Measurements from ENCODE around the gene GPC5.
"Not testable (repeated sequence)": the region's sequence is repeated elsewhere in the genome, so short reads cannot be mapped to it uniquely, and the experiment has no call there.

Gene GPC5

DNA sequence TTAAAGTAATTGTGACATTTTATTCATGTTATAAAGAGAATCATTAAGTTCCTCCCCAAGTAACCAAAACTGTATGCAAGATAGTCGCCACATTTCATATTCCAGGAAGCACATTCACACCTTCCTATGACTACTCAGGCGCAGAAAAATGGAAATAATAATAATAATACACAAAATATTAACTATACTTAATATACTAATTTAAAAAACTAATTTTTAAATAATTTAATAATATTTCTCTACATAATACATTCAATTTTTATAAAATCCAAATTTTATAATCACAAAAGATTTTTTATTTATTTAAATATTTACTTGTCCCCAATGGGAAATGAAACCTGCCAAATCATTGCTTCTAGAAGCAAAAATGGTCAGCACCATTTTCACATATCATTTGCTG, 1030.8 kb downstream of the GPC5 start:
- DNase-seq: no peak

DNA sequence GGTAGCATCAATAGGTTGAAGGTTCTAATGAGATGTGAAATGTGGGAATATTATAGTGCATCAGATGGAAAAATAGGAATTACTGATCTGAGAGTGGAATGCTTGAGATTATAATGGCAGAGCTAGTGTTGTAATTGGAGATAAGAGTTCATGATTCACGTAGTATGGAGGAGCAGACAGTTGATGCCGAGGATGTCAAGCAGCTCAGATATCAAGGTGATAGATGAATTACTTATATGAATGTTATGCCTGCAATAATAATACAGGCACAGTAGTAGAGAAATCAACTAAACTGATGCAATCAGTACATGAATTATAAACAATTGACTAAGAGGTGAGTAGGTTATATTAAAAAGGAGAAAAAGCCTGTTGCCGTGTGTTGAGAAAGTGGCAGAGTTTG, 1035.0 kb downstream of the GPC5 start:
- no peak for DNase-seq

GRCh38 chr13:92433963-92434362, 1035.5 kb downstream of the GPC5 start:
- no peak for DNase-seq

DNA sequence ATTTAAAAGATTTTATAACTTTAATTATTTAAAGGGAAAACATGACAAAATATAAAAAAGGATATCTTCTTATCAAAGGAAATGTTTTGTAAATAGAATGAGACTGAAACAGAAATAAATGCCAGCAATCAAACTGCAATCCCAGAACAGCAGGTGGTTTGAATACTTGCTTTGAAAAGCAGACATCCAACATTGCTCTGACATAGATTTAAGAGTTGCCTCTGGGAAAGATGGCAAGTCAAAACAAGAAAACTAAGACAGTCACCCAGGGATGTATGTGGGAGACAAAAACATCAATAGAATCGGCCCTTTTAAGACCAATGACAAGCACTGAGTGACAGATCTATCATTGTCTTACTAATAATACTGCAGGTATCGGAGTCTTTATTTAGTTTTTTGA, 1038.5 kb downstream of the GPC5 start:
- no peak for DNase-seq

- DNase-seq: no peak
Observed at GRCh38 chr13:92444244-92444643, 1045.8 kb downstream of the GPC5 start.

DNA sequence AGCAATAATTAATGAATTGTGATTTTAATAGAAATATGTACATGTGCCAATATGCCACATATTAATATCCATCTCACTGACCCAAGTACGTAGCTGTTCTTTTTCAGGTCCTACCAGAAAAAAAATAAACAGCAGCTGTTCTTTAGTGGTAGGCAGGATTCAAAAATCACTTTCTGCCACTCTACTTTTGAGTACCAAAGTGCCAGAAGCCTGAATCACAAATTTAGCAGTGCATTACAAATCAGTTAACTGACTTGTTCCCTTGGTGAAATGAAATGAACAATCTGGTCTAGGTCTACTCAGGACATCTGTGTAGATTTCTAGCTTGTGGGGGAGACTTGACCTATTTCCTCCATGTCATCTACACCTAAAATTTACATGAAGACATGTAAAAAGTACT, 1052.6 kb downstream of the GPC5 start:
- no peak for DNase-seq

DNA sequence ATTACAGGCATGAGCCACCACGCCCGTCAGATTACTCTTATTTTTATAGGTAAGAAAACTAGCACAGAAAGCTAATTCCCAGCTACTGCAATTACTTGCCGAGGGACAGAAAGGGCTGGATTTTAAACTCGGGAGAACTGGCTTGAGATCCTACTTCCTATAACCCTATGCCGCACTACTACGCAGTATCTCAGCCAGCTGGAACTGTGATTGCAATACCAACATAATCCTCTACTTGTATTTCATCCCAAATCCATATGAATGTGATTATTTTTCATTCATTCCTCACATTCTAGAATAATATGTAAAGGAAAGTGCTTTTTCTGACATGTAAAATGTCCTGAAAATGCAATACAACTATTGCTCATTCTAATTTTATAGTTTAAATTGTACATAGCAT, 1054.4 kb downstream of the GPC5 start:
- DNase-seq: no peak

- no peak for DNase-seq
Observed at GRCh38 chr13:92459306-92459705, 1060.9 kb downstream of the GPC5 start.

- no peak for DNase-seq
Observed at GRCh38 chr13:92460479-92460878, 1062.1 kb downstream of the GPC5 start.

- no peak for DNase-seq
Observed at GRCh38 chr13:92461402-92461801, 1063.0 kb downstream of the GPC5 start.

DNA sequence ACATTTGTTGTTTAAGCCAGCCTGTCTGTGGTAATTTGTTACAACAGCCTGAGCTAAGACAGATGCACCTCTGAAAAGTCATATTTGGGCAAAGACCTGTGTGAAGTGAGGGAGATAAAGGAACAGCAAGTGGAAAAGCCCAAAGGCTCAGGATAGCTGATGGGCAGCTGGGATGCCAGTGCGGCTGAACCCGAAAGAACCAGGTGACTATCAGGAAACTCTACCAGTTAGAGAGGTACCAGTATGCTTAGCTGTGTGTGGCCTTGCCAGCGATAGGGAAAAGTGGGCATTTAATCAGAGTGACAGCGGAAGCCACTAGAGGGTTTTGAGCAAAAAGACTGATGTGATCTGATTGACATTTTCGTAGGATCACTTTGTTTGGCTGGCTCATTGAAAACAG, 1063.4 kb downstream of the GPC5 start:
- no peak for DNase-seq

DNA sequence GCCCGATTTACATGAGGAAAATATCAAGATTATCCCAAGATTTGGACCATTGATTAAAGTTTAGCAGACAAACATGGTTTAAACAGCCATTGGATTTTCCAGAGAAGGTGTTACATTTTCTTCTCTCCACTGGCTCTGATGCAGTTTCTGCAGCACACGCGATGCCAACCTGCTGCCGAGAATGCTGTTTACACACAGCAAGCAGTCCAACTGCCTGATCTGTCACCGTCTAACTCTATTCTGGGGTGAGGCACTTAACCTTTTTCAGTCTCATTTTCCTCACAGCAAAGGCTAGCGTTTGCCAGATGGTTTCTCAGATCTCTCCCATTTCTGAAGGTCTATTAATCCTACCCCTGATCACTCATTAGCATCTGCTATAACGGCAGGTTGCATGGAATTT, 1064.7 kb downstream of the GPC5 start:
- DNase-seq: no peak

DNA sequence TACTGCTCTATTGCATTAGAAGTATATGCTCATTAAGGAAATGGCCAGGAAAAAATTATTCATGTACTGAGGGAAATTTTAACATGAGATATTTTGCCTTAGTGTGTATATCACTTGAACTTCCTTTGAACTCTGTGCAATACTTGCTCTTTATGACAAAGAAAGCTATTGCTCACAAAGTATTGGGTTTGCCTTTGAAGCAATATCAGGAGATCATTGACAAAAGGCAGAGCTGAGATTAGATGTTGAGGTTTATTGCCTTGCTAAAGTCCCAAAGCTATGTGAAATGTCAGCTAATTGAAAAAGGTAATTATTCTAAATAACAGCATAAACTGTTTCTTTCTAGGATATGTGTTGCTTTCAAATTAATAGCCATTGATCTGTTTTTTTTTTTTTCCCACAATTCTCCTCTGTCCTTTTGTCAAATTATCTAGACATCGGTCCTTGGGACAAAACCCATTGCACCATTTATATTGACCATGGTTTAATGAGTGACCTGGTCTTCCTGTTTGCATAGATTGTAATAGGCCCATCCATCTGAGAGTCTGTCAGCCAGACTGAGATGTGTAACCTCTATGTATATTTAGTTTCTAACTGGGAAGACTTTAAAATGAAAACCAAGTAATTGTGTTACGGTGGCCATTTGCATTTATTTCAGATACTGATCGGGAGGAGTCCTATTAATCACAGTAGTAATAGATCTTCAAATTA, 1075.5 kb downstream of the GPC5 start:
- no peak for DNase-seq

- no peak for DNase-seq
Observed at GRCh38 chr13:92480387-92480786, 1082.0 kb downstream of the GPC5 start.

- not testable (repeated sequence) for DNase-seq
Observed at GRCh38 chr13:92482790-92483189, 1084.4 kb downstream of the GPC5 start.

DNA sequence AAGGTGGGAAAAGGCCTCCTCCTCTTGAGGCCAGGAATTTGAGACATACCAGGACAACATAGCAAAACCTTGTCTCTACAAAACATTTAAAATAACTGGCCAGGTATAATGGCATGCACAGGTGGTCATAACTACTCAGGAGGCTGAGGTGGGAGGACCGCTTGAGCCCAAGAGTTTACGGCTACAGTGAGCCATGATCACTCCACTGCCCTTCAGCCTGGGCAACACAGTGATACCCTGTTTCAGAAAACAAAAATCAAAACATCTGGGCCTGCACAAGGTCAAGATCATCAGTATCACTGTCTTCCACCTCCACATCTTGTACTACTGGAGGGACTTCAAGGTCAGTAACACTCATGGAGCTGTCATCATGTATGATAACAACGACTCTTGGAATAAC, 1085.5 kb downstream of the GPC5 start:
- no peak for DNase-seq

DNA sequence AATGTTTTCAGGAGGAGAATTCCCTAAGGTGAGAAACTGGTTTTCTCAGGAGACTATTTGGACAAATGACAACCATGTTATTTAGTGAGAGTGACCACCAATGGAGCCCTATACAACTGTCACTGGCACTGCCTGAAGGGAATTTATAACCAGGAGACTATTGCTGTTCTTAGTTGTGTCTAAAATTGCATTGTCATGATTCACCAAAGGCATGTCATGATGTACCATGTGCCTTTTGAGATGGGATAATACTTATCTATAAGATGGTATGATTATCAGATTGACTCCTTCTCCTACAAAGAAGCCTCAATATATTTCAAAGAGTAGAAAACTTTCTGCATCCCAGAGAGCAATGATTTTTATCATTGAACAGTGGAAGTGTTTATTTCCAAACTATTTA, 1088.8 kb downstream of the GPC5 start:
- DNase-seq: no peak

DNA sequence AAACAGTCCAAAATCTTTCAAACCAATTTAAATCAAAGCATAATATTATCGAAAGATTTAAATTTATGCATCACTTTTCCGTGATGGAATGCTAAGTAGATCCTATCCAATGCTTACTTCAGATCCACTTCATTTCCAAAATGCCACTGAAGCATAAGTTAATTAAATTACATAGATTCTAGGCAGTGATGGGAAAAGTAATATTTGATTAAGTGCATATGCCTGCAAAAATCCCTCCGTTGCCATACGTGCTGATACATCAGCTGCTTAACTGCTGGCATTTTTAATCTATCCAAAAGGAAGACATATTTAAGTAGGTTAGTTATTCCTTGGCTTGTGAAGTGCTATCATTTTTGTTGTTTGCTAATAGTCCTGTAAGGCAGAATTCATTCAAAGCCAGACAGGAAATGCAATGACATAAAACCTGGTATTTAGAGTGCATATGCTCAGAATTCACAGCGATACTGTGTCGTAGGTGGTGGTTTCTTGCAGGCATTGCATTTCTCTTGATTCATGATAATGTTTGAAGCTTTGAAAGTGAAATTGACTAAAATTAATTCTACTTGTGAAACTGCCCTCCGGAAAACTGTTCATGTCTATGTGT, 1089.9 kb downstream of the GPC5 start:
- DNase-seq: no peak

DNA sequence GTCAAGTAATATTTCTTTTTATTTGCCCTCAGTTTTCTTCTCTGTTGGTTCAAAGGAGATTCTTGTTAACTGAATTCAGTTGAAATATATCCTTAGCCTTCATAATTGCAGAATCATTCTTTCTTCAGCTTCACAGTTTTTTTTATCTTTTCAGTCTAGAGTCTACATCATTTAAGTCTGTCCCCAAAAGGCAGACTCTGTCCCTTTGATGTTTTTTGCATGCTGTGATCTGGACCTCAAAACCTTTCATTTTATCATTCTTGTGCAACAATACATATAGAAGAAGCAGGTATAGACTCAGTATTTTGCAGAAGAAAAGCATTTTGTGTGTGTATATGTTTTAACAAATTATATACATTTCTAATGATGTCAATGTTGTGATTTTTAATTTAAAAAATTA, 1093.4 kb downstream of the GPC5 start:
- DNase-seq: no peak

GRCh38 chr13:92494915-92495314, 1096.5 kb downstream of the GPC5 start:
- no peak for DNase-seq

DNA sequence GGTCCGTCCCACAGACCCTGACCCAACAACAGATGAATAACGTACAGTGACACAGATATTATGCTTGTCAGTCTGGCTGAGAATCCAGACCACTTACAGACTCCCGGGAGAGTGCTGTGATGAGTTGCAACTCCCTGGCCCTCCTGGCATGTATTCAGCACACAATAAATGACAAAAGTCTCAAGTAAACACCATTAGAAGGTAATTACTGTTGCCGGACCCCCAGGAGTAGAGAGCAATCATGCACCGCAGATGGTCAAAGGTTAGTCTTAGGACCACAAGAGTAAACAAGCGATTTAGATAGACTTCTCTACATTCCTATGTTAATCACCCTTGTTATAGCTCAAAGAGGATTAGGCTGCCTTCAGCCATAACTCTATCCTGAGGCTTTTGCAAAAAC, 1101.8 kb downstream of the GPC5 start:
- no peak for DNase-seq

DNA sequence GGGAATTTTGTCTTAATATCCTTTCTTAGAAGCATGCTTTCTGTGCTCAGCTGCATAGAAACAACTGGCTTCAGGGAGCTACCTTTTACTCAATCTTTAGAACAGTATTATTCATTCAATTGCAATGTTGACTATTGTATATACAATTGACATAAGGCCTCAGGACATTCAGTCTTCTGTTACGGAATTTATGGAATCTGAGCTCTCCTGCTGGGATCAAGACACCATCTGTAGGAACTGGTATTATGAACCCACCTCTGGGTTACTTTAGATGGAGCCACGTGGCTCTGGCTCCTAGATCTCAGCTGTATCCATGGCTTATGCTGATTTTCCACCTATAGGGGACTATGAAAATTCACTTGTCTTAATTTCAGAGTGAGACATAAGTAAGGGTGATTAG, 1112.0 kb downstream of the GPC5 start:
- DNase-seq: no peak

DNA sequence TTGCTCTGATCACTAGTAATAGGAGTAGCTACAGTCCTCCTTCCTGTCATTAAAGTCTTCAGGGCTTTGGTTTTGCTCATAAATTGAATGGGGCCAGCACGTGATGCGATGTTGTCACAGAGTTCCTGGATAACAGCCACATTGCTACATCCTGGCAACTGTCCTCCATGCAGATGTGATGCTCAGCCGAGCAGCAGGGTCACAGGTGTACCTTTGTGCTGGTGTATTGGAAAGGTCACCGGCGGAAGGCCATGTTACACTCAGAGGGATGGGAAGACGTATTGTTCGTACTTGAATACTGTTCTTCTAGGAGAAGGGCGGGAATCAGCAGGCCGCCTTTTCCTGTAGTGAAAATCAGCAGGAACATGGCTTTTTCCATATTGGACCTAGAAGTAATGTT, 1114.4 kb downstream of the GPC5 start:
- no peak for DNase-seq

DNA sequence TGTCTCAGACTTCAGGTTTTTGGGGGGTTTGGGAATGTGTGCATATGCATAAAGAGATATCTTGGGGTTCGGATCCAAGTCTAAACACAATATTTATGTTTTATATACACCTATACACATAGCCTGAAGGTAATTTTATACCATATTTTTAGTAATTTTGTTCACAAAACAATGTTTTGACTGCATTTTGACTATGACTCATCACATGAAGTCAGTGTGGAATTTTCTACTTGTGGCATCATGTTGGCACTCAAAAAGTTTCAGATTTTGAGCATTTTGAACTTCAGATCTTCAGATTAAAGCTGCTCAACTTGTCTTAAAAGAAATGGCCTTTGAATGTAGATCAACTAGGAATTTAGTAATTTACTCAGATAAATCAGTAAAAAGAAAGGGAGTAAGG, 1115.3 kb downstream of the GPC5 start:
- DNase-seq: no peak

Data from activated CD4-positive, alpha-beta T cell treated with anti-CD3 and anti-CD28 coated beads for 48 hours (primary cell).